GM18868 (cell line): ENCODE measurements around the gene PRLR.

Experiments used
- ATAC-seq: cut with Tn5 transposase; IDR thresholded peaks from one replicate; pipeline ENCODE4 v1.9.1; 2021; ENCODE audit warnings: mild to moderate bottlenecking, moderate library complexity; ENCODE audit not compliant: unreplicated experiment

Gene PRLR

GRCh38 chr5:35162848-35163709, 67.2 kb downstream of the PRLR start:
- ATAC-seq: no peak

DNA sequence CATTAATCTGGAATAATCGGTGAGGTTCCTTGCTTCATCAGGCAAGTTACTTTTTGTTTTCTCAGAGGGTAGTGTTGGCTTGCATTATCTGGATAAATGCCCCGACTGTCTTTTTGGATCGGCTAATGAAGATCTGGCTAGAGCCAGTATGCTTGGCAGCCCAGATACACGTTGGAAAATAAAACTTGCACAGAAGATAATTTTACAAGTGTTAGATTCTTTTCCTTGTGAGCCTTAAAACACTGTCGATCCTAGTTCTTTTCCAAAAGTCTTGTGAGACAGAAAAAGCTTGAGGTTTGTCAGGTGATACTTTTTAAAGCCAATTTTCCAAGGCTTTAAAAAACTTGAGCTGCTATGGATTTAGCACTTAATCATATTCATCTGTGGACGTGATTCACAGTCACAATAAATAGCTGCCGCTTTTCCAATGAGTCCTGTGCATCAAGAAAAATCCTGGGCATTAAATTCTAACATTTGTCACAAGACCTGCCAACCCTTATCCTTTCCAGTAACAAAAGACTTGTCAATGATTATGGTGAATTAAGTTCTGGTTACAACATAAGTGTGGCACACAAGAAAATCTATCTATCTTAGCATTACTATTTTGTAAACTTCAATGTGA, 68.5 kb downstream of the PRLR start:
- no peak for ATAC-seq

GRCh38 chr5:35160486-35161116, 69.7 kb downstream of the PRLR start:
- no peak for ATAC-seq

DNA sequence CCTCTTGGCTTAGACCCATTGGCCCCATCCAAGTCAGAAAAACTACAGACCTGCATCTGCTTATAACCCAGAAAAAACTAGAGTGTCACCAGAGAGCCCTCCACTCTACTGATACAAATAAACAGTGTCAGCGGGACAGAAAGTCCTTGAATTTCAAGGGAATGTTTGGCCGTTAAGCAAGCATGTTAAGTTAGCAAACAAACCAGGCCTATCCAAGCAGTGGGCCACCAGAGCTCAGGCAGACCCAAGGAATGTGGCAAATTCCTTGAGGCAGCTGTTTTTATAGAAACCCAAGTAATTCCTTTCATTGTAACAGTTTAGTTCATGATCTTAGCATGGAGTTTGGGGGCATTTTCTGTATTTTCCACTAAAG, 70.9 kb downstream of the PRLR start:
- ATAC-seq: no peak

GRCh38 chr5:35158622-35159369, 71.5 kb downstream of the PRLR start:
- no peak for ATAC-seq

- no peak for ATAC-seq
Observed at GRCh38 chr5:35158204-35158603, 72.1 kb downstream of the PRLR start.

GRCh38 chr5:35153375-35153932, 76.8 kb downstream of the PRLR start:
- ATAC-seq: no peak

- no peak for ATAC-seq
Observed at GRCh38 chr5:35152733-35153132, 77.6 kb downstream of the PRLR start.

GRCh38 chr5:35151146-35151920, 79.0 kb downstream of the PRLR start:
- peak; percentile 48 for ATAC-seq

GRCh38 chr5:35149041-35149440, 81.2 kb downstream of the PRLR start:
- ATAC-seq: no peak

GRCh38 chr5:35146406-35146805, 83.9 kb downstream of the PRLR start:
- ATAC-seq: no peak

DNA sequence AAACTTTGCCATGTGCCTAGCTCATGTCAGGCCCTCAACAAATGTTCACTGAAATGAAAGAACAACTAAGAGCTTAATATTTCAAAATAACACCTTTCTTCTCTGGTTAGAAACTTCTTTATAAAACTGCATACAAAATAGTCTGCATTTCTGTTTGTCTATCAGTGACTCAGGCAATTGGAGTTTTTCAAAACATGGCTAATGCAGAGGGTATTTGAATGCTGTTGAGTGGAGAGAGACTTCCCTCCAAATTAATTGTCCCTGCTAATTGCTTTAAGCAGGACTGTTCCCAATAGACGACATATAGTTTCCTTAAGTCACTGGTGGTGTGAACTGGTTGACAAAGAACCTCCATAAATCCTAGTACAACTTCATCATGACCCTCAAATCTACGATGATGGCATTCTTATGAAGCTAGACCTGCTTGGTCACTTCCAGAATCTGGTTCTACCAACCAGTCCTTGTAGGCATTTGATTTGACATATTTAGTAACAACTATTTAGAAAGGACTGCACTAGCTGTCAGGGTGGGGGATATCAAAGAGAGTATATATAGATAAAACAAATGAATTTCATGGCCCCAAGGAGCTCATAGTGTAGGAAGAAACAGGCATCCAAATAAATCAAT, 84.5 kb downstream of the PRLR start:
- ATAC-seq: no peak

DNA sequence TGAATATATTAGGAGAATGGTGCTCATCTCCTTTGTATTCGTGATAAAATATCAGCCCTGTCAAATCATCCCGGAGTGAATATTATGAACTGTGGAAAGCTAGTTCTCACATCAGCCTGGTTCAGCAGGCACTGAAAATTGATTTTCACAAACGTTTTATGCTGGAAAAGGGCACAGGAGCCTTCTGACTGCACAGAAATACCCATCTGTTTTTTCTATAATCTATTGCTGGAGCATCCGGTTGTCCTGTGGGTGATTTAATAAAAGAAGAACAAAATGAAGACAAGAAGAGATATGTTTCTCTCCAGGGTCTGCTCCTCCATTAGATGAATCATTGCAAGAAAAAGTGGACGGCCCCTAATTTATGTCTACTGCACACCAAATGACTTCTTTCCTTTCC, 85.3 kb downstream of the PRLR start:
- ATAC-seq: no peak

DNA sequence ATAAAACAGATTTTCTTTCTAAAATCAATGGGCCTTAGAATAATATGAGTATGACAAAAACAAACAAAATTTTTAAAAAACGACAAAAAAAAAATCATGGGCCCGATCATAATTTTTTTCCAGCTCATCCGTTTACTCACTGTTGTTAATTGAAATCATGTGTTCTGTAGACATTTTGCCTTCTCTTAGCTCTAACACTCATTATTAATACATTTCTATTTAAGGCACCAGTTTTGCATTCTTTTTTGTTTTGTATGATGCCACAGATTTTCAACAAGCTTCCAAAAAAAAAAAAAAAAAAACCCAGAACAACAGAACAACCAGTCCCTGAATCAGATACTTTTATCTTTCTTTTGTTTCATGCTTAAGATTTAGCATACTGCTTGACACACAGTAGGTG, 86.4 kb downstream of the PRLR start:
- no peak for ATAC-seq

DNA sequence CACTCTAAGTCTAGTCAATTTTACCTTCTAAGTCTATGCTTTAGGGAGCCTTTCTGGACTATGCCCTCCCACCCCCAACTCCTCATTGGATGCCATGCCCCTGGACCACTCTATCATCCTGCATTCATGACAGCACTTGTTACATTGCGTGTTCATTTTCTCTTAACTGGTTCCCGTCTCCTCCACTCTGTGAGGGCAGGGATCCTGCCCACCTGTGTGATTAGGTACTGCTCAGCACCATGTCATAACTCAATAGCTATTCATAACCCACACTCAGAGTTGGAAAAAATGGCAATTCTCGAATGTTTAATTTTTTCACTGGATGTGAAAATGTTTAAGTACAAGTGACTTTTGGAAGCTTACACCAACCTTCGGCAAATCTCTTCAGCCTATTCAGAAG, 88.5 kb downstream of the PRLR start:
- no peak for ATAC-seq

GRCh38 chr5:35138232-35138631, 92.1 kb downstream of the PRLR start:
- ATAC-seq: no peak

DNA sequence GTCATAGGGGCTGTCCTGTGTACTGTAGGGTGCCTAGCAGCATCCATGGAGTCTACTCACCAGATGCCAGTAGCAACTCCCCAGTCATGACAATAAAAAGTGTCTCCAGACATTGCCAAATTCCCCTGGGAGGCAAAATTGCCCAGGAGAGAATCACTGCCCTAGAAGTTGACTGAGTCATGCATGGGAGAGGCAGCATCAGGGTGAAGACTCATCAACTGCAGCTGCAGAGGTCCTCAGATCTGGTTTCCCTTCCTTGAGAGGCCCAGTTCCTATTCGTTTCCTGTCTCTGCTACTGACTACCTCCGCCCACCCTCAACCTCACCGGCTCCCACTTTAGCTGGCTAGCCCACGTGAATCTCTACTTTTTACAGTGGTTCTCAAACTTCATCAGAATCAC, 93.9 kb downstream of the PRLR start:
- ATAC-seq: no peak

- ATAC-seq: no peak
Observed at GRCh38 chr5:35135239-35135700, 95.0 kb downstream of the PRLR start.

DNA sequence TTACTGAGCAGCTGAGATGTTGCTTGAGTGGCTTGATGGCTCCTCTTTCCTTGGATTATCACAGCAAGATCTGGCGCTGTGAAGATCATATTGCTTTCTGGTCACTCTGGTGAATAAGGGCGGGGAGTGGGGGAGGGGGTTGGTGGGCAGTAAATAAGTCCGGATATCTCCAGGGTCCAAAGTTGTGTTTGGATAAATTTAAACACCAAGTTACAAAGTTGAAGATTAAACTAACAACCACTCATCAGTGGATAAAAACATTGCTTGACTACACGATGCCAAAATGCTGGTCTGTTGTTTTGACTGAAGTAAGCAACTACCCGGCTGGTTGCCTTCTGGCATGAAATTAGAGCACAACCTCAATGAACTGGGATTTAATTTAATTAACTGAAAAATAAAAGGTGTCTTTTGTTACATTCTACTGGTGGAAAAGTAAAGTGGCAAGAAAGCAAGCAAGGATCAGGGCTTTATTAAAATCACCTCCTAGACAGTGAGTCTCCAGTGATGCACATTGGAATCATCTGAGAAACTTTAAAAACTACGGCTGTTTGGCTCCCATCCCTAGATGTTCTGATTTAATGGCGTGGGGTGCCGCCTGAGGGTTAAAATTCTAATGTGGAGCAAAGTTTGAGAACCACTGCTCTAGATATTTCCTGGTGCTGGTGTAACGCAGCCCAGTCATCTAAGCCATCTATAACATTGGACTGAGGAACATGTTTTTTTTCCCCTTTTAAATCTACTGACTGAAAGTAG, 95.8 kb downstream of the PRLR start:
- ATAC-seq: no peak
